Liver (tissue), 9 donors: ENCODE measurements around the gene ALPI. TPM values are rescaled to one million over a fixed set of nuclear protein-coding genes. Genes with fewer than 3 reads are reported as not detected.

ENCODE experiments used
- DNase-seq: peaks from one replicate; pipeline ENCODE4 v3.0.0-alpha.2; 2017; ENCODE audit warnings: low spot score
- H3K27ac ChIP-seq, 2 donors: one replicate each; pipeline ENCODE4 v1.7.0; 2013; ENCODE audit warnings: inconsistent platforms in 2 of 2, low read length in 2 of 2, control low read depth in 1 of 2, low read depth in 1 of 2, mild to moderate bottlenecking in 1 of 2
- H3K27me3 ChIP-seq, 4 donors: one replicate each; pipeline versions ENCODE4 v1.6.1 to v1.7.0; 2013; ENCODE audit warnings: low read length in 3 of 4, inconsistent platforms in 1 of 4, mild to moderate bottlenecking in 1 of 4, moderate library complexity in 1 of 4; ENCODE audit not compliant: control insufficient read depth in 4 of 4, insufficient read depth in 4 of 4
- H3K36me3 ChIP-seq, 4 donors: one replicate each; pipeline versions ENCODE4 v1.6.1 to v1.7.0; 2013; ENCODE audit warnings: low read length in 3 of 4, mild to moderate bottlenecking in 3 of 4, low read depth in 1 of 4, moderate library complexity in 1 of 4; ENCODE audit not compliant: control insufficient read depth in 4 of 4, insufficient read depth in 3 of 4
- H3K4me1 ChIP-seq, 4 donors: one replicate each; pipeline versions ENCODE4 v1.6.1 to v1.7.0; 2013; ENCODE audit warnings: low read length in 3 of 4, mild to moderate bottlenecking in 3 of 4, moderate library complexity in 1 of 4; ENCODE audit not compliant: control insufficient read depth in 4 of 4, insufficient read depth in 4 of 4
- H3K4me3 ChIP-seq, 3 donors: one replicate each; pipeline versions ENCODE4 v1.6.1 to v1.7.0; 2013; ENCODE audit warnings: low read length in 3 of 3, control low read depth in 1 of 3, low read depth in 1 of 3, mild to moderate bottlenecking in 1 of 3
- H3K9ac ChIP-seq, 2 donors: one replicate each; pipeline ENCODE4 v1.7.0; 2013; ENCODE audit warnings: low read length in 2 of 2, mild to moderate bottlenecking in 2 of 2, moderate library complexity in 2 of 2, control low read depth in 1 of 2, low read depth in 1 of 2
- H3K9me3 ChIP-seq, 4 donors: one replicate each; pipeline versions ENCODE4 v1.6.1 to v1.7.0; 2013; ENCODE audit warnings: low read length in 3 of 4; ENCODE audit not compliant: control insufficient read depth in 4 of 4
- ATF3 ChIP-seq: IDR thresholded peaks from 2 replicates; pipeline ENCODE4 v1.6.1; 2016; ENCODE audit warnings: antibody characterized with exemption
- CTCF ChIP-seq: fragments of 150-350 bp; IDR thresholded peaks from 2 replicates; pipeline ENCODE4 v1.5.1; 2017; ENCODE audit warnings: improper control_type of control experiment, low read depth, low read length; ENCODE audit not compliant: missing input control
- EGR1 ChIP-seq, 2 donors: IDR thresholded peaks; 2 replicates each; pipeline ENCODE4 v1.6.1; 2016 to 2018; ENCODE audit warnings: antibody characterized with exemption in 2 of 2, low read depth in 2 of 2
- FOXA1 ChIP-seq: IDR thresholded peaks from 2 replicates; pipeline ENCODE4 v1.6.1; 2016; ENCODE audit warnings: antibody characterized with exemption
- FOXA2 ChIP-seq: IDR thresholded peaks from 2 replicates; pipeline ENCODE4 v1.6.1; 2016; ENCODE audit warnings: antibody characterized with exemption
- GABPA ChIP-seq, 2 donors: IDR thresholded peaks in 1 of 2; conservative IDR thresholded peaks in 1 of 2; 2 replicates each; pipeline ENCODE4 v1.6.1; 2016; ENCODE audit warnings: antibody characterized with exemption in 2 of 2, mild to moderate bottlenecking in 1 of 2, moderate library complexity in 1 of 2
- HNF4A ChIP-seq, 2 donors: conservative IDR thresholded peaks; 2 replicates each; pipeline ENCODE4 v1.6.1; 2016; ENCODE audit warnings: antibody characterized with exemption in 2 of 2, mild to moderate bottlenecking in 2 of 2
- HNF4G ChIP-seq: IDR thresholded peaks from 2 replicates; pipeline ENCODE4 v1.6.1; 2016; ENCODE audit warnings: antibody characterized with exemption
- JUND ChIP-seq, 2 donors: IDR thresholded peaks; 2 replicates each; pipeline ENCODE4 v1.6.1; 2016; ENCODE audit warnings: antibody characterized with exemption in 2 of 2
- MAX ChIP-seq: IDR thresholded peaks from 2 replicates; pipeline ENCODE4 v1.6.1; 2016; ENCODE audit warnings: antibody characterized with exemption
- NR2F2 ChIP-seq: IDR thresholded peaks from 2 replicates; pipeline ENCODE4 v1.6.1; 2016; ENCODE audit warnings: antibody characterized with exemption
- RAD21 ChIP-seq, 2 donors: IDR thresholded peaks; 2 replicates each; pipeline ENCODE4 v1.6.1; 2016; ENCODE audit warnings: antibody characterized with exemption in 2 of 2, mild to moderate bottlenecking in 2 of 2
- REST ChIP-seq: IDR thresholded peaks from 2 replicates; pipeline ENCODE4 v1.6.1; 2016; ENCODE audit warnings: antibody characterized with exemption, mild to moderate bottlenecking
- RXRA ChIP-seq, 2 donors: IDR thresholded peaks; 2 replicates each; pipeline ENCODE4 v1.6.1; 2017 to 2018; ENCODE audit warnings: antibody characterized with exemption in 2 of 2, mild to moderate bottlenecking in 1 of 2
- SP1 ChIP-seq: IDR thresholded peaks from 2 replicates; pipeline ENCODE4 v1.6.1; 2018; ENCODE audit warnings: antibody characterized with exemption, mild to moderate bottlenecking
- TAF1 ChIP-seq: conservative IDR thresholded peaks from 2 replicates; pipeline ENCODE4 v1.6.1; 2016; ENCODE audit warnings: antibody characterized with exemption, mild to moderate bottlenecking
- YY1 ChIP-seq: IDR thresholded peaks from 2 replicates; pipeline ENCODE4 v1.6.1; 2016; ENCODE audit warnings: antibody characterized with exemption, mild to moderate bottlenecking
- ZBTB33 ChIP-seq: IDR thresholded peaks from 2 replicates; pipeline ENCODE4 v1.6.1; 2016; ENCODE audit warnings: antibody characterized with exemption
- WGBS: extraction: QIAGEN DNeasy Blood & Tissue Kit; methylation state at CpG from one replicate; pipeline ENCODE4 v1.1.7; 2013; 5-methylcytosine and 5-hydroxymethylcytosine counted together
- polyA plus RNA-seq, 2 donors: library from polyadenylated mRNA; stranded (reverse) in 1 of 2; unstranded in 1 of 2; fragments of 200-250 nt in 1 of 2; fragments of >200 nt in 1 of 2; fragmentation: Nextera tagmentation in 1 of 2; extraction: Ambion mirVana in 1 of 2; gene quantifications; one replicate each; pipeline versions ENCODE4 v1.2.1 to v1.2.3, GENCODE V29; 2013 to 2015
- total RNA-seq, 2 donors: library from RNA; depleted of rRNA; stranded (reverse); fragments of >200 nt; gene quantifications; one replicate each; pipeline ENCODE4 v1.2.3, GENCODE V29; 2014
- donor health status: healthy.
- donor health status: healthy.
- donor health status: healthy.
- donor health status: healthy.
- donor health status: healthy.

Gene ALPI
- total and polyA plus RNA-seq, 4 donors: 0.02 TPM; not detected in 3

GRCh38 chr2:232411901-232412629 is 43.9 kb upstream of the ALPI start (continued):
- TF ChIP-seq TAF1 (no peak), EGR1 (IDR thresholded peaks at IDR 0.05; ENCODE audit: low read depth in 2 of 2) (no peak), ATF3 (no peak), SP1 (no peak), HNF4G (no peak), FOXA2 (no peak), RXRA (IDR thresholded peaks at IDR 0.05) (no peak), YY1 (no peak), FOXA1 (no peak), GABPA (IDR thresholded peaks at IDR 0.05 in 1 of 2, conservative IDR thresholded peaks at IDR 0.05 in 1 of 2) (no peak), MAX (no peak)

GRCh38 chr2:232412986-232413385 is 43.0 kb upstream of the ALPI start:
- H3K4me3 ChIP-seq: no peak overlapping the region
- no peak overlapping the region for H3K9ac ChIP-seq
- H3K36me3 ChIP-seq: no peaks in the 10 kb centered on the region
- H3K9me3 ChIP-seq: no peaks in the 10 kb centered on the region
- no peak overlapping the region for H3K27ac ChIP-seq
- no peak for DNase-seq
- TF ChIP-seq JUND (IDR thresholded peaks at IDR 0.05) (no peak), EGR1 (IDR thresholded peaks at IDR 0.05; ENCODE audit: low read depth in 2 of 2) (no peak), HNF4A (conservative IDR thresholded peaks at IDR 0.05) (no peak), GABPA (IDR thresholded peaks at IDR 0.05 in 1 of 2, conservative IDR thresholded peaks at IDR 0.05 in 1 of 2) (no peak), REST (no peak), YY1 (no peak), HNF4G (no peak), RAD21 (IDR thresholded peaks at IDR 0.05) (no peak), SP1 (no peak), FOXA2 (no peak), MAX (no peak), RXRA (IDR thresholded peaks at IDR 0.05) (no peak), ZBTB33 (no peak), TAF1 (no peak), NR2F2 (no peak), FOXA1 (no peak), CTCF (no peak), ATF3 (no peak)
- 62% methylated on average over 5 of the region's 5 CpGs for WGBS
- peaks cover 0 to 5% (median 0%) of the 10 kb centered on the region in 4 donors for H3K27me3 ChIP-seq
- no peaks in the 10 kb centered on the region for H3K4me1 ChIP-seq
